Neutrophil (primary cell): Measurements from ENCODE around the gene BGN.

Source experiments
- H3K27ac ChIP-seq: fragments of 200-600 bp; sonication (generic); 2 replicates; pipeline ENCODE4 v1.5.1; 2016; ENCODE audit warnings: mild to moderate bottlenecking, moderate library complexity
- H3K27me3 ChIP-seq: fragments of 200-600 bp; sonication (generic); 2 replicates; pipeline ENCODE4 v1.6.0; 2016; ENCODE audit warnings: mild to moderate bottlenecking
- H3K36me3 ChIP-seq: fragments of 200-600 bp; sonication (generic); 2 replicates; pipeline ENCODE4 v1.5.1; 2017
- H3K4me1 ChIP-seq, 2 experiments: fragments of 200-600 bp in 1 of 2; sonication (generic) in 1 of 2; 1 replicate in 1 of 2; 2 replicates in 1 of 2; pipeline versions ENCODE4 v1.5.1 to v1.6.1; 2013 to 2016; ENCODE audit warnings: low read depth in 1 of 2, low read length in 1 of 2, mild to moderate bottlenecking in 1 of 2, moderate library complexity in 1 of 2; ENCODE audit not compliant: control insufficient read depth in 1 of 2, insufficient read depth in 1 of 2
- H3K4me3 ChIP-seq, 2 experiments: fragments of 200-600 bp in 1 of 2; sonication (generic) in 1 of 2; 1 replicate in 1 of 2; 2 replicates in 1 of 2; pipeline ENCODE4 v1.5.1; 2013 to 2016; ENCODE audit warnings: low read depth in 1 of 2, low read length in 1 of 2, mild to moderate bottlenecking in 1 of 2, moderate library complexity in 1 of 2
- H3K9me3 ChIP-seq: fragments of 200-600 bp; sonication (generic); 2 replicates; pipeline ENCODE4 v1.5.1; 2016
- CTCF ChIP-seq: fragments of 200-600 bp; sonication (generic); IDR thresholded peaks from 2 replicates; pipeline ENCODE4 v1.5.1; 2016; ENCODE audit warnings: antibody characterized with exemption

The BGN gene

DNA sequence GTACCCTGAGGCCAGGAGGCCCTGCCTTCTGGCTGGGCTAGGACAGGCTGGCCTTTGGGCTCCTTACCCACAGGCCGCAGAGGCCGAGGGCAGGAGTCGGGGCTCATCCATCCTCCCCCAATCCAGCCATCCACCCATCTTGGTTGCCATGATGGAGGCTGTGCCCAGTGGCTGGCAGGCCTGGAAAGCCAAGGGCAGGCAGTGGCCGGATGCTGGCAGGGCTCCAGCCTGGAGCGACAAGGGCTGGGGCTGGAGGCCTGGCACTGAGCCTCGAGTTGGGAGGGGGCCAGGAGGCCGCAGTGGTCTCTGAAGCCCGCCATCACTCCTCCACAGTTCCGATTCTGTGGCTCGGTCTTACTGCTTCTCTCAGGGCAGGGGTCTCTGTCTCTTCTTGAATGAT, 8.6 kb upstream of the BGN start:
- Histone ChIP-seq H3K27me3 (no peaks in the 10 kb centered on the region), H3K36me3 (no peaks in the 10 kb centered on the region), H3K27ac (no peak overlapping the region), H3K4me3 (no peak overlapping the region), H3K9me3 (no peaks in the 10 kb centered on the region), H3K4me1 (no peaks in the 10 kb centered on the region)
- TF ChIP-seq CTCF = no peak

DNA sequence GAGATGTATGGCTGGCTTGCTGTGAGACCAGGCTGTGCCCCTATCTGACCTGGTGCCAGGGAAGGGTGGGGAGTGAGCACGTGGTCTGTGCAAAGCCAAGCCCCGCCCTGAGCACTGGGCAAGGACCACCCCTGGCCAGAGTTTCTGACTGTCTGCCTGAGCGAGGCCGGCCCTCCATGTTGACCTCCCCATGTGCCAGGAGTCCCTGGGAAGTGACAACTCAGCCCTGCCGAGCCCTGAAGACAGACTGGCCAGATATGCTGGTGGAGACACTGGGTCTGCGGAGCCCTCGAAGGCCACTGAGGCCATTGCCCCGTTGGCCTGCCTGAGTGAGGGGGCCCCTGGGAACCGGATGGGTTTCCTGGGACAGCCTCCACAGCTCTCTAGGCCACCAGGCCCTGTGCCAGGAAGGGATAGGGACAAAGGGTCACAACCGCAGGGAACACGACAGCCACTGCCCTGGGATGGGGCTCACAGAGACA, 7.1 kb upstream of the BGN start:
- Histone ChIP-seq H3K4me1 (no peaks in the 10 kb centered on the region), H3K4me3 (no peak overlapping the region), H3K27ac (no peak overlapping the region), H3K36me3 (no peaks in the 10 kb centered on the region), H3K9me3 (no peaks in the 10 kb centered on the region), H3K27me3 (no peaks in the 10 kb centered on the region)
- no peak for TF ChIP-seq CTCF

DNA sequence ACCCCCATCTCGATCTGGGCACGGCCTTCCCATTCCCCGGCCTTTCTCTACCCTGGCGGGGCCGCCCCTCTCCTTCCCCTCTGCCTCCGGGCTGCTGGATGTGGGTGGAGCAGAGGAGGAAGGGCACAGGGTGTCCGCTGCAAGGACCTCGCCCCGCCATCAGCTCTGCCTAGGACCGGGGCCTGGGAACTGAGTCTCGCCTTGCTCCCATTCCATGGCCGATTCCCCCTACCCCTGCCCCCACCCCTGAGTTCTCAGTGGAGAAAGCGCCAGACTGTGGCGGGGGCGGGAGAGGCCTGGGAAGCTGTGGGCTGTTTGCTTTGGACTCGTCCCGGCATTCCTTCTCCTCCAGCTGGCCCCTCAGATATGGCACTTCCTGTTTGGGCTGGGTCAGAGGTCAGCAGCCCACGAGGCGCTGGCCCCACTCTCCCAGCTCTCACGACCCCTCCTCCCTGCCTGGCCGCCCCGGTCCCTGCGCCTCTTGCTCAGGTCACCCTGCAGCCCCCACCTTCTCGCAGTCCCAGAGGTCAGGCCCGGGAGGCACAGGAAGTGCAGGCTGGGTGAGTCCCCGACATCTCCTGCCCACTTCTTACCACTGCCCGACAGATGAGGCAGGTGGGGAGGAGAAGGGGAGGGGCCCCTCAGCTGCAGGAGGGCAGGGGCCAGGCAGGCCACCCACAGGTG, 6.4 kb upstream of the BGN start:
- H3K4me1 ChIP-seq = no peaks in the 10 kb centered on the region
- H3K36me3 ChIP-seq = no peaks in the 10 kb centered on the region
- no peaks in the 10 kb centered on the region for H3K9me3 ChIP-seq
- no peak for TF ChIP-seq CTCF
- H3K27me3 ChIP-seq = peaks cover 3% of the 10 kb centered on the region
- H3K27ac ChIP-seq = no peak overlapping the region
- H3K4me3 ChIP-seq = no peak overlapping the region

DNA sequence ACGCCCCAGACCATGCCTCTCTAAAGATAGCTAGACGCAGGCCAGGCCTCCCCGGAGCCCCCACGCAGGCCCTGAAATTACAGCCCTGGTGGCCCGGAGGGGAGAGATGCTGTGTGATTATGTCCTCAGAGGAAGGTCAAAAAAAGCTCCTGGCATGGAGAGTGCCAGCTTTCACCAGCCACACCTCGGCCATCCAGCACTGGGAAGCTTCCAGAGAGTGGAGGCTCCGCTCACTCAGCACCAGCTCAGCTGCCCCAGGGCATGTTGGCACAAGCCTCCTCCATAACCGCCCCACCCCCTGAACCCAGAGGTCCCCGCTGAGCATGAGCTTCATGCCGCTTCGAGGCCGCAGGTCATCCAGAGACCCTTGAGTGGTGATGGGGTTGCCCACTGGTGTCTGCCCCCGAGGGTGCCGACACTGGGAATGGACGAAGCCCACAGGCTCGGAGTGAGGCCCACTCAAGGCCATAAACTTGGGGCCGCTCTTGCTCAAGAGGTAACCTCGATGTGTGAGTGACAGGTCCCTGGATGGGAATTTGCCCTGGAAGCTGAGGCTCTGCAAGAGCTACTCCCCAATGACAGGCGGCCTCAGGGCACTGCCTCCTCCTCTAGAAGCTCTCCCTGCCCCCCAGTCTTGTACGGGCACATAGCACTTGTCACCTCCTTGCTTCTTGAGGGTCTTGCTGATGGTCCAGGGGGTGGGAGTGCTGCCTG, 4.4 kb upstream of the BGN start:
- H3K27ac ChIP-seq = no peak overlapping the region
- no peaks in the 10 kb centered on the region for H3K36me3 ChIP-seq
- H3K4me3 ChIP-seq = no peak overlapping the region
- no peaks in the 10 kb centered on the region for H3K9me3 ChIP-seq
- H3K27me3 ChIP-seq = peaks cover 23% of the 10 kb centered on the region
- no peaks in the 10 kb centered on the region for H3K4me1 ChIP-seq
- TF ChIP-seq CTCF = no peak

GRCh38 chrX:153491351-153491914, 3.3 kb upstream of the BGN start:
- no peaks in the 10 kb centered on the region for H3K9me3 ChIP-seq
- TF ChIP-seq CTCF = no peak

More at GRCh38 chrX:153491351-153491914, 3.3 kb upstream of the BGN start:
- H3K4me1 ChIP-seq = no peaks in the 10 kb centered on the region
- no peaks in the 10 kb centered on the region for H3K36me3 ChIP-seq
- no peak overlapping the region for H3K27ac ChIP-seq
- H3K27me3 ChIP-seq = peaks cover 34% of the 10 kb centered on the region
- no peak overlapping the region for H3K4me3 ChIP-seq
